ENCODE data around the gene ADARB2. TPM values are rescaled to one million over a fixed set of nuclear protein-coding genes. Genes with fewer than 3 reads are reported as not detected.

Gene ADARB2
- total RNA-seq, 4 donors from 2014 or later: 2.3 to 3.7 (median 2.6) TPM

- 81% methylated on average over 14 of the region's 19 CpGs for whole genome bisulfite sequencing
- H3K27ac ChIP-seq (replicated peaks in 1 of 4): no peak overlapping the region
- TF ChIP-seq EP300 (IDR thresholded peaks at IDR 0.05) (no peak), CTCF (IDR thresholded peaks at IDR 0.05) (peak in 1 of 3 experiments; percentile 2)
- intact Hi-C loops (cut with DNase I): no loop called here
- no peak overlapping the region for H3K4me3 ChIP-seq
- no peaks in the 10 kb centered on the region for H3K36me3 ChIP-seq
- H3K4me1 ChIP-seq: peaks cover 0 to 13% (median 0%) of the 10 kb centered on the region in 4 donors
- DNase-seq (ENCODE audit: extremely low spot score): no peak
- H3K27me3 ChIP-seq: peaks cover 0 to 53% (median 0%) of the 10 kb centered on the region in 4 donors
- no peaks in the 10 kb centered on the region for H3K9me3 ChIP-seq
Observed at GRCh38 chr10:1360011-1360557, 377.2 kb downstream of the ADARB2 start.

- TF ChIP-seq EP300 (IDR thresholded peaks at IDR 0.05) (no peak), POLR2AphosphoS5 (IDR thresholded peaks at IDR 0.05) (no peak), CTCF (IDR thresholded peaks at IDR 0.05) (no peak), POLR2A (IDR thresholded peaks at IDR 0.05; ENCODE audit: low read depth) (no peak)
- Histone ChIP-seq H3K4me1 (peaks cover 0 to 13% (median 0%) of the 10 kb centered on the region in 4 donors), H3K27ac (replicated peaks in 1 of 4) (no peak overlapping the region), H3K9me3 (no peaks in the 10 kb centered on the region), H3K36me3 (no peaks in the 10 kb centered on the region), H3K27me3 (peaks cover 0 to 57% (median 0%) of the 10 kb centered on the region in 4 donors), H3K4me3 (no peak overlapping the region)
- 89% methylated on average over 12 of the region's 12 CpGs for WGBS
- intact Hi-C loops (cut with DNase I): no loop called here
- no peak for DNase-seq (ENCODE audit: extremely low spot score)
Observed at GRCh38 chr10:1359626-1359955, 377.7 kb downstream of the ADARB2 start.

- Histone ChIP-seq H3K4me1 (peaks cover 0 to 13% (median 0%) of the 10 kb centered on the region in 4 donors), H3K27ac (replicated peaks in 1 of 4) (no peak overlapping the region), H3K9me3 (no peaks in the 10 kb centered on the region), H3K4me3 (no peak overlapping the region), H3K27me3 (peaks cover 0 to 60% (median 0%) of the 10 kb centered on the region in 4 donors), H3K36me3 (no peaks in the 10 kb centered on the region)
- no peak for DNase-seq (ENCODE audit: extremely low spot score)
- no peak for TF ChIP-seq CTCF (IDR thresholded peaks at IDR 0.05)
- no peak for TF ChIP-seq POLR2A (IDR thresholded peaks at IDR 0.05; ENCODE audit: low read depth)
- no peak for TF ChIP-seq EP300 (IDR thresholded peaks at IDR 0.05)
- TF ChIP-seq POLR2AphosphoS5 (IDR thresholded peaks at IDR 0.05): no peak
- WGBS: 79% methylated on average over 9 of the region's 9 CpGs
- intact Hi-C loops (cut with DNase I): no loop called here
Observed at GRCh38 chr10:1358860-1359625, 378.3 kb downstream of the ADARB2 start.

GRCh38 chr10:1358147-1358546, 379.2 kb downstream of the ADARB2 start:
- peaks cover 0 to 52% (median 0%) of the 10 kb centered on the region in 4 donors for H3K27me3 ChIP-seq
- no peak for DNase-seq (ENCODE audit: extremely low spot score)
- intact Hi-C loops (cut with DNase I): no loop called here

More at GRCh38 chr10:1358147-1358546, 379.2 kb downstream of the ADARB2 start:
- Histone ChIP-seq H3K4me1 (peaks cover 0 to 13% (median 0%) of the 10 kb centered on the region in 4 donors), H3K36me3 (no peaks in the 10 kb centered on the region), H3K4me3 (no peak overlapping the region), H3K27ac (replicated peaks in 1 of 4) (no peak overlapping the region), H3K9me3 (no peaks in the 10 kb centered on the region)
- TF ChIP-seq POLR2A (IDR thresholded peaks at IDR 0.05; ENCODE audit: low read depth): no peak
- no peak for TF ChIP-seq CTCF (IDR thresholded peaks at IDR 0.05)
- TF ChIP-seq EP300 (IDR thresholded peaks at IDR 0.05): no peak
- no peak for TF ChIP-seq POLR2AphosphoS5 (IDR thresholded peaks at IDR 0.05)
- WGBS: 86% methylated on average over 5 of the region's 5 CpGs

All from esophagus muscularis mucosa (tissue), 4 donors.